Endothelial cell of umbilical vein (primary cell): ENCODE results near the gene ARMH1. TPM values are rescaled to one million over a fixed set of nuclear protein-coding genes. Genes with fewer than 3 reads are reported as not detected.

Source experiments
- BruUV-seq: library from RNA; stranded (reverse); fragments of 400-500 nt; replicated peaks from 2 replicates; lab custom pipeline; 2021; lab: Mats Ljungman, UMichigan
- CTCF ChIA-PET: fragments of 300-600, 350-600 bp; sonication (Branson Sonifier 250); formaldehyde crosslinking; loops from one replicate; lab custom pipeline; 2021; ENCODE audit warnings: antibody characterized with exemption, inconsistent platforms; lab: Charles Lee
- POLR2A ChIA-PET: fragments of 300-600, 350-600 bp; sonication (Branson Sonifier 250); formaldehyde crosslinking; loops from one replicate; lab custom pipeline; 2021; ENCODE audit warnings: antibody characterized with exemption, inconsistent platforms; lab: Charles Lee
- DNase-seq: peaks from one replicate; pipeline ENCODE4 v3.0.0-alpha.2; 2011; ENCODE audit warnings: low read depth, low spot score
- FAIRE-seq: peaks from 2 replicates; lab custom pipeline; 2011; peaks lifted over from hg19 to GRCh38; lab: Jason Lieb, UNC
- H2AFZ ChIP-seq: 2 replicates; pipeline ENCODE4 v1.6.0; 2012; ENCODE audit warnings: low read depth, low read length, control low read depth, inconsistent platforms
- H3K27ac ChIP-seq: 2 replicates; pipeline ENCODE4 v1.5.1; 2011; ENCODE audit warnings: low read depth, mild to moderate bottlenecking, control low read depth, low read length, moderate library complexity; ENCODE audit not compliant: insufficient read depth
- H3K27me3 ChIP-seq, 2 experiments: 2 replicates each; pipeline versions ENCODE4 v1.6.0 to v1.6.1; 2011; ENCODE audit warnings: low read length in 2 of 2, mixed read lengths in 1 of 2; ENCODE audit not compliant: control insufficient read depth in 2 of 2, insufficient read depth in 2 of 2
- H3K36me3 ChIP-seq, 2 experiments: 2 replicates in 1 of 2; 3 replicates in 1 of 2; pipeline ENCODE4 v1.5.1; 2011; ENCODE audit warnings: low read length in 2 of 2, mild to moderate bottlenecking in 1 of 2, moderate library complexity in 1 of 2; ENCODE audit not compliant: control insufficient read depth in 2 of 2, insufficient read depth in 2 of 2; ENCODE audit errors: extremely low read depth in 1 of 2
- H3K4me1 ChIP-seq: 3 replicates; pipeline ENCODE4 v1.5.1; 2011; ENCODE audit warnings: mild to moderate bottlenecking, low read length; ENCODE audit not compliant: control insufficient read depth, insufficient read depth; ENCODE audit errors: extremely low read depth
- H3K4me2 ChIP-seq: 2 replicates; pipeline ENCODE4 v1.6.1; 2011; ENCODE audit warnings: low read length, control low read depth, mixed read lengths; ENCODE audit not compliant: insufficient read depth
- H3K4me3 ChIP-seq, 3 experiments: fragments of 200-600 bp in 1 of 3; sonication (generic), shearing (Covaris generic) in 1 of 3; replicated peaks in 1 of 3; 2 replicates each; pipeline ENCODE4 v1.5.1; 2011 to 2016; ENCODE audit warnings: control low read depth in 3 of 3, low read length in 3 of 3, mild to moderate bottlenecking in 2 of 3, inconsistent platforms in 1 of 3, low read depth in 1 of 3, moderate library complexity in 1 of 3; ENCODE audit not compliant: insufficient read depth in 1 of 3
- H3K79me2 ChIP-seq: 2 replicates; pipeline ENCODE4 v1.6.0; 2012; ENCODE audit warnings: low read length, inconsistent platforms; ENCODE audit not compliant: control insufficient read depth, insufficient read depth
- H3K9ac ChIP-seq: replicated peaks from 2 replicates; pipeline ENCODE3; 2011; ENCODE audit warnings: low read length, control low read depth; ENCODE audit not compliant: insufficient read depth; ENCODE audit errors: extremely low read depth
- H3K9me1 ChIP-seq: replicated peaks from 3 replicates; pipeline ENCODE4 v1.6.0; 2011; ENCODE audit warnings: mild to moderate bottlenecking, low read length; ENCODE audit not compliant: control insufficient read depth, insufficient read depth; ENCODE audit errors: extremely low read depth
- H3K9me3 ChIP-seq: replicated peaks from 2 replicates; pipeline ENCODE4 v1.5.1; 2012; ENCODE audit warnings: low read length, inconsistent platforms; ENCODE audit not compliant: control insufficient read depth, insufficient read depth
- H4K20me1 ChIP-seq: replicated peaks from 2 replicates; pipeline ENCODE3; 2011; ENCODE audit warnings: mild to moderate bottlenecking, low read length; ENCODE audit not compliant: control insufficient read depth, insufficient read depth; ENCODE audit errors: extremely low read depth
- EZH2 ChIP-seq: IDR thresholded peaks from 2 replicates; pipeline ENCODE4 v1.6.1; 2012; ENCODE audit warnings: borderline replicate concordance, low read depth, mild to moderate bottlenecking, moderate library complexity, low read length, inconsistent platforms; ENCODE audit not compliant: severe bottlenecking
- FOS ChIP-seq: IDR thresholded peaks from 2 replicates; pipeline ENCODE4 v1.6.1; 2011; ENCODE audit warnings: mild to moderate bottlenecking, low read length, moderate library complexity, borderline replicate concordance; ENCODE audit not compliant: insufficient read depth
- GATA2 ChIP-seq: IDR thresholded peaks from 2 replicates; pipeline ENCODE4 v1.7.0; 2011; ENCODE audit warnings: low read depth, mild to moderate bottlenecking, moderate library complexity, mixed read lengths, low read length; ENCODE audit not compliant: insufficient read length, insufficient read depth
- JUN ChIP-seq: IDR thresholded peaks from 2 replicates; pipeline ENCODE4 v1.6.1; 2011; ENCODE audit warnings: borderline replicate concordance, low read depth; ENCODE audit not compliant: insufficient read length, insufficient read depth
- MYC ChIP-seq: IDR thresholded peaks from one replicate; pipeline ENCODE4 v1.6.1; 2011; ENCODE audit warnings: mild to moderate bottlenecking, low read depth, low read length
- POLR2A ChIP-seq: IDR thresholded peaks from 2 replicates; pipeline ENCODE4 v1.6.1; 2012; ENCODE audit warnings: low read depth, mild to moderate bottlenecking, control low read depth, low read length
- POLR2AphosphoS5 ChIP-seq: IDR thresholded peaks from 2 replicates; pipeline ENCODE4 v1.6.1; 2012; ENCODE audit warnings: low read depth, mild to moderate bottlenecking, control low read depth, low read length, moderate library complexity; ENCODE audit not compliant: insufficient read depth
- dilution Hi-C: fragments of 300-500 bp; cut with MboI; formaldehyde crosslinking; loops from one replicate; pipeline ENCODE4 v1.15.0; 2019; ENCODE audit warnings: low sequenced_read_pairs; ENCODE audit not compliant: extremely low pct_ligation_motif_present
- intact Hi-C: fragments of 100-400 bp; cut with micrococcal nuclease; formaldehyde crosslinking; loops from one replicate; pipeline ENCODE4 v1.10.0; 2022
- polyA plus RNA-seq, 4 experiments: library from polyadenylated mRNA; depleted of rRNA in 3 of 4; stranded (reverse) in 3 of 4; unstranded in 1 of 4; fragments of >200 nt; gene quantifications; 2 replicates each; pipeline versions ENCODE4 v1.2.1 to v1.2.3, GENCODE V29; 2011 to 2012; ENCODE audit warnings: missing spikeins in 1 of 4
- total RNA-seq: library from RNA; stranded (reverse); gene quantifications from 2 replicates; pipeline ENCODE4 v1.2.3, GENCODE V29; 2021
- TF ChIP-seq, protein P1 (sequence below): IDR thresholded peaks from 2 replicates; pipeline ENCODE4 v1.6.1; 2011; ENCODE audit not compliant: insufficient read depth, insufficient read length
- TF ChIP-seq, protein P2 (sequence below), 2 donors: IDR thresholded peaks; 1 replicate in 1 of 2; 2 replicates in 1 of 2; pipeline ENCODE4 v1.5.1; 2011; ENCODE audit warnings: low read length in 2 of 2, mild to moderate bottlenecking in 2 of 2, moderate library complexity in 2 of 2, control low read depth in 1 of 2, inconsistent platforms in 1 of 2, low read depth in 1 of 2; ENCODE audit not compliant: insufficient read depth in 1 of 2; ENCODE audit errors: extremely low read depth in 1 of 2

The ARMH1 gene
- total and polyA plus RNA-seq, 2 donors (not counting 3 experiments of a cell fraction or from before 2014, with no cell fraction given) = 0.17 TPM; not detected in 1

DNA sequence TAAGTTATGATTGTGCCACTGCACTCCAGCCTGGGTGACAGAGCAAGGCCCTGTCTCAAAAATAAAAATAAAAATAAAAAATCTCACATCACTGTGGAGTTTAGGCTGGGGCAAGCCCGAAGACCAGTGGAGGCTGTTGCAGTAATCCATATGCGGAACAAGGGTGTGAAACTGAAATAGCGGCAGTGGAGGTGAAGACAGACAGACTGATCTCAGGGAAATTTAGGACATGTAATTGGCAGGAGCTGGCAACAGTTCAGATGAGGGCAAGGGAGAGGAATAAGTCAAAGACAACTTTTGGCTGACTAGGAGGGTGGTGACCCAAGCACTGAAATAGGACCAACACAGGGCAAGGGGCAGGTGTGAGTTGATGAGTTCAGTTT, 8.4 kb downstream of the ARMH1 start:
- ChIA-PET CTCF (interaction anchor here (1.3 to 1.9 kb wide), 3 partner anchors 8 to 30 kb away, joined by 3 to 5 read pairs (median 4); partner anchors contain the start of genes ARMH1 and TMEM53), POLR2A (no interaction called here)
- DNase-seq (no peak), FAIRE-seq (no peak)
- no TSS peak for BruUV-seq
- Histone ChIP-seq H3K36me3 (no peaks in the 10 kb centered on the region), H3K9me1 (no peaks in the 10 kb centered on the region), H3K79me2 (no peaks in the 10 kb centered on the region), H3K27ac (no peak overlapping the region), H4K20me1 (no peaks in the 10 kb centered on the region), H3K4me3 (no peak overlapping the region), H3K27me3 (peaks cover 0 to 4% of the 10 kb centered on the region in 2 experiments), H3K4me1 (no peaks in the 10 kb centered on the region), H3K4me2 (no peak overlapping the region), H3K9me3 (no peaks in the 10 kb centered on the region), H2AFZ (no peak overlapping the region), H3K9ac (no peak overlapping the region)
- dilution Hi-C loops (no loop called here), intact Hi-C loops (no loop called here)
- TF ChIP-seq GATA2 = no peak
- TF ChIP-seq, protein P1, sequence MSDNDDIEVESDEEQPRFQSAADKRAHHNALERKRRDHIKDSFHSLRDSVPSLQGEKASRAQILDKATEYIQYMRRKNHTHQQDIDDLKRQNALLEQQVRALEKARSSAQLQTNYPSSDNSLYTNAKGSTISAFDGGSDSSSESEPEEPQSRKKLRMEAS = no peak
- TF ChIP-seq, protein P2, sequence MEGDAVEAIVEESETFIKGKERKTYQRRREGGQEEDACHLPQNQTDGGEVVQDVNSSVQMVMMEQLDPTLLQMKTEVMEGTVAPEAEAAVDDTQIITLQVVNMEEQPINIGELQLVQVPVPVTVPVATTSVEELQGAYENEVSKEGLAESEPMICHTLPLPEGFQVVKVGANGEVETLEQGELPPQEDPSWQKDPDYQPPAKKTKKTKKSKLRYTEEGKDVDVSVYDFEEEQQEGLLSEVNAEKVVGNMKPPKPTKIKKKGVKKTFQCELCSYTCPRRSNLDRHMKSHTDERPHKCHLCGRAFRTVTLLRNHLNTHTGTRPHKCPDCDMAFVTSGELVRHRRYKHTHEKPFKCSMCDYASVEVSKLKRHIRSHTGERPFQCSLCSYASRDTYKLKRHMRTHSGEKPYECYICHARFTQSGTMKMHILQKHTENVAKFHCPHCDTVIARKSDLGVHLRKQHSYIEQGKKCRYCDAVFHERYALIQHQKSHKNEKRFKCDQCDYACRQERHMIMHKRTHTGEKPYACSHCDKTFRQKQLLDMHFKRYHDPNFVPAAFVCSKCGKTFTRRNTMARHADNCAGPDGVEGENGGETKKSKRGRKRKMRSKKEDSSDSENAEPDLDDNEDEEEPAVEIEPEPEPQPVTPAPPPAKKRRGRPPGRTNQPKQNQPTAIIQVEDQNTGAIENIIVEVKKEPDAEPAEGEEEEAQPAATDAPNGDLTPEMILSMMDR (IDR thresholded peaks at IDR 0.05; ENCODE audit: extremely low read depth in 1 of 2, insufficient read depth in 1 of 2, low read depth in 1 of 2, low read length in 2 of 2) = no peak
- no peak for TF ChIP-seq POLR2A
- no peak for TF ChIP-seq JUN
- no peak for TF ChIP-seq FOS
- no peak for TF ChIP-seq MYC
- TF ChIP-seq POLR2AphosphoS5 = no peak
- no peak for TF ChIP-seq EZH2
